GM12878 (cell line): Measurements from ENCODE around the gene PRKCE. TPM values are rescaled to one million over a fixed set of nuclear protein-coding genes. Genes with fewer than 3 reads are reported as not detected.

Source experiments
- ATAC-seq: fragments of 200-7000 bp; cut with Tn5 transposase; 3 replicates; pipeline ENCODE4 v1.9.1; 2020; ENCODE audit warnings: mild to moderate bottlenecking, moderate library complexity
- BruUV-seq: library from RNA; stranded (reverse); fragments of 400-500 nt; replicated peaks from 2 replicates; lab custom pipeline; 2021; lab: Mats Ljungman, UMichigan
- CTCF ChIA-PET: fragments of 300-600 bp; sonication (Branson Sonifier 250); formaldehyde crosslinking; extraction: SDS; loops from one replicate; lab custom pipeline; 2021; ENCODE audit warnings: inconsistent platforms; lab: Yijun Ruan, JAX
- POLR2A ChIA-PET: fragments of 350-600 bp; formaldehyde crosslinking; extraction: SDS; loops from one replicate; lab custom pipeline; 2021; ENCODE audit warnings: inconsistent platforms; lab: Charles Lee
- RAD21 ChIA-PET: fragments of 300-600 bp; sonication (Branson Sonifier 250); formaldehyde crosslinking; loops from one replicate; lab custom pipeline; 2023; ENCODE audit warnings: antibody characterized with exemption; ENCODE audit not compliant: unreplicated experiment; lab: Charles Lee
- SMC1A ChIA-PET: fragments of 300-600 bp; sonication (Branson Sonifier 250); formaldehyde crosslinking; loops from one replicate; lab custom pipeline; 2023; ENCODE audit not compliant: unreplicated experiment, uncharacterized antibody; lab: Charles Lee
- DNase-seq: peaks from one replicate; pipeline ENCODE4 v3.0.0-alpha.2; 2011; ENCODE audit warnings: low read depth, low spot score
- FAIRE-seq: peaks from 3 replicates; lab custom pipeline; 2011; peaks lifted over from hg19 to GRCh38; lab: Jason Lieb, UNC
- H2AFZ ChIP-seq: 2 replicates; pipeline ENCODE4 v1.6.0; 2011; ENCODE audit warnings: low read depth, low read length, control low read depth; ENCODE audit not compliant: control insufficient read depth
- H3K27ac ChIP-seq: 2 replicates; pipeline ENCODE4 v1.5.1; 2011; ENCODE audit warnings: control low read depth; ENCODE audit not compliant: control insufficient read depth, insufficient read depth
- H3K27me3 ChIP-seq, 2 experiments: replicated peaks in 1 of 2; 2 replicates each; pipeline versions ENCODE4 v1.6.0 to v1.6.1; 2011; ENCODE audit warnings: low read length in 1 of 2; ENCODE audit not compliant: control insufficient read depth in 2 of 2, insufficient read depth in 2 of 2
- H3K36me3 ChIP-seq, 2 experiments: 2 replicates each; pipeline ENCODE4 v1.5.1; 2011; ENCODE audit warnings: low read length in 1 of 2; ENCODE audit not compliant: control insufficient read depth in 2 of 2, insufficient read depth in 2 of 2
- H3K4me1 ChIP-seq: 2 replicates; pipeline ENCODE4 v1.6.1; 2011; ENCODE audit warnings: mild to moderate bottlenecking, low read length, moderate library complexity, mixed read lengths; ENCODE audit not compliant: control insufficient read depth, insufficient read depth
- H3K4me2 ChIP-seq: 2 replicates; pipeline ENCODE4 v1.6.0; 2011; ENCODE audit warnings: control low read depth; ENCODE audit not compliant: control insufficient read depth, insufficient read depth
- H3K4me3 ChIP-seq: fragments of 200-600 bp; sonication (generic); 2 replicates; pipeline ENCODE4 v1.5.1; 2016
- H3K79me2 ChIP-seq: 2 replicates; pipeline ENCODE4 v1.6.0; 2011; ENCODE audit warnings: low read length; ENCODE audit not compliant: control insufficient read depth, insufficient read depth
- H3K9ac ChIP-seq: 2 replicates; pipeline ENCODE4 v1.8.0; 2011; ENCODE audit warnings: low read length, control low read depth, mixed read lengths; ENCODE audit not compliant: control insufficient read depth, insufficient read depth
- H3K9me3 ChIP-seq: replicated peaks from 3 replicates; pipeline ENCODE4 v1.5.1; 2011; ENCODE audit warnings: mild to moderate bottlenecking, low read length; ENCODE audit not compliant: control insufficient read depth, insufficient read depth
- H4K20me1 ChIP-seq: 2 replicates; pipeline ENCODE4 v1.6.0; 2011; ENCODE audit not compliant: control insufficient read depth, insufficient read depth
- CEBPZ ChIP-seq: fragments of 150-350 bp; IDR thresholded peaks from 2 replicates; pipeline ENCODE4 v1.6.1; 2016; ENCODE audit warnings: low read depth, low read length
- EZH2 ChIP-seq: IDR thresholded peaks from 2 replicates; pipeline ENCODE4 v1.6.1; 2012; ENCODE audit warnings: low read depth, mild to moderate bottlenecking, control low read depth, inconsistent platforms, low read length, borderline replicate concordance; ENCODE audit not compliant: control insufficient read depth
- KAT2A ChIP-seq: conservative IDR thresholded peaks from 2 replicates; pipeline ENCODE4 v1.6.1; 2011; ENCODE audit warnings: low read depth, low read length; ENCODE audit not compliant: control insufficient read depth
- NFYB ChIP-seq: IDR thresholded peaks from 2 replicates; pipeline ENCODE4 v1.6.1; 2011; ENCODE audit warnings: low read depth, mild to moderate bottlenecking, low read length, improper control_type of control experiment, moderate library complexity; ENCODE audit not compliant: insufficient read depth
- SRF ChIP-seq, 2 experiments: IDR thresholded peaks; 2 replicates each; pipeline ENCODE4 v1.6.1; 2011; ENCODE audit warnings: low read depth in 2 of 2, low read length in 2 of 2, mild to moderate bottlenecking in 1 of 2, moderate library complexity in 1 of 2
- ZNF274 ChIP-seq: IDR thresholded peaks from one replicate; pipeline ENCODE4 v1.8.0; 2011; ENCODE audit not compliant: insufficient read length, insufficient read depth
- WGBS: methylation state at CpG from one replicate; pipeline ENCODE4 v1.1.6; 2016; ENCODE audit warnings: low lambda C conversion rate; ENCODE audit not compliant: insufficient replicate concordance, insufficient coverage; ENCODE audit errors: missing lambda C conversion rate; 5-methylcytosine and 5-hydroxymethylcytosine counted together
- in situ Hi-C: fragments of 300-500 bp; cut with MboI; formaldehyde crosslinking; loops from 9 replicates; pipeline ENCODE4 v1.14.3; 2018; ENCODE audit warnings: mixed read lengths
- intact Hi-C: fragments of 100-400 bp; cut with micrococcal nuclease; formaldehyde crosslinking; loops from one replicate; pipeline ENCODE4 v1.14.2; 2022; ENCODE audit not compliant: unreplicated experiment
- polyA plus RNA-seq, 11 experiments: library from polyadenylated mRNA; depleted of rRNA in 4 of 11; unstranded in 6 of 11; stranded (reverse) in 5 of 11; fragments of >200 nt; fragmentation: Nextera tagmentation in 4 of 11; fragmentation: Illumina TruSeq in 1 of 11; extraction: Ambion mirVana in 4 of 11; extraction: Trizol in 1 of 11; gene quantifications; 1 replicate in 1 of 11; 2 replicates in 10 of 11; pipeline versions ENCODE4 v1.2.1 to v1.2.3, GENCODE V29; 2011 to 2016; ENCODE audit warnings: inconsistent platforms in 2 of 11, missing spikeins in 2 of 11, low read depth in 1 of 11
- total RNA-seq, 4 experiments: library from RNA; depleted of rRNA in 3 of 4; stranded (reverse); fragments of >200 nt in 3 of 4; fragmentation: Illumina TruSeq in 1 of 4; extraction: Trizol in 1 of 4; gene quantifications; 2 replicates each; pipeline versions ENCODE4 v1.2.1 to v1.2.3, GENCODE V29; 2013 to 2021
- TF ChIP-seq, protein P1 (sequence below), 3 experiments: IDR thresholded peaks in 2 of 3; conservative IDR thresholded peaks in 1 of 3; 2 replicates each; pipeline ENCODE4 v1.5.1; 2011; ENCODE audit warnings: low read depth in 3 of 3, low read length in 3 of 3, mild to moderate bottlenecking in 3 of 3, control low read depth in 2 of 3, moderate library complexity in 2 of 3, inconsistent platforms in 1 of 3, mixed read lengths in 1 of 3; ENCODE audit not compliant: control insufficient read depth in 2 of 3, insufficient read depth in 1 of 3; ENCODE audit errors: extremely low read depth in 1 of 3

PRKCE gene
- total and polyA plus RNA-seq, 10 of the 15 experiments (the other 5 are each of a cell fraction or from before 2014, with no cell fraction given), result 2.6 to 28.2 (median 11.3) TPM

- TF ChIP-seq, protein P1, sequence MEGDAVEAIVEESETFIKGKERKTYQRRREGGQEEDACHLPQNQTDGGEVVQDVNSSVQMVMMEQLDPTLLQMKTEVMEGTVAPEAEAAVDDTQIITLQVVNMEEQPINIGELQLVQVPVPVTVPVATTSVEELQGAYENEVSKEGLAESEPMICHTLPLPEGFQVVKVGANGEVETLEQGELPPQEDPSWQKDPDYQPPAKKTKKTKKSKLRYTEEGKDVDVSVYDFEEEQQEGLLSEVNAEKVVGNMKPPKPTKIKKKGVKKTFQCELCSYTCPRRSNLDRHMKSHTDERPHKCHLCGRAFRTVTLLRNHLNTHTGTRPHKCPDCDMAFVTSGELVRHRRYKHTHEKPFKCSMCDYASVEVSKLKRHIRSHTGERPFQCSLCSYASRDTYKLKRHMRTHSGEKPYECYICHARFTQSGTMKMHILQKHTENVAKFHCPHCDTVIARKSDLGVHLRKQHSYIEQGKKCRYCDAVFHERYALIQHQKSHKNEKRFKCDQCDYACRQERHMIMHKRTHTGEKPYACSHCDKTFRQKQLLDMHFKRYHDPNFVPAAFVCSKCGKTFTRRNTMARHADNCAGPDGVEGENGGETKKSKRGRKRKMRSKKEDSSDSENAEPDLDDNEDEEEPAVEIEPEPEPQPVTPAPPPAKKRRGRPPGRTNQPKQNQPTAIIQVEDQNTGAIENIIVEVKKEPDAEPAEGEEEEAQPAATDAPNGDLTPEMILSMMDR (IDR thresholded peaks at IDR 0.05 in 2 of 3, conservative IDR thresholded peaks at IDR 0.05 in 1 of 3; ENCODE audit: control insufficient read depth in 2 of 3, extremely low read depth in 1 of 3, insufficient read depth in 1 of 3, low read depth in 3 of 3, low read length in 3 of 3), result no peak
- TF ChIP-seq KAT2A, result no peak
- no peak for TF ChIP-seq CEBPZ
Measured at GRCh38 chr2:45871541-45871940, 220.1 kb downstream of the PRKCE start (continued).

DNA sequence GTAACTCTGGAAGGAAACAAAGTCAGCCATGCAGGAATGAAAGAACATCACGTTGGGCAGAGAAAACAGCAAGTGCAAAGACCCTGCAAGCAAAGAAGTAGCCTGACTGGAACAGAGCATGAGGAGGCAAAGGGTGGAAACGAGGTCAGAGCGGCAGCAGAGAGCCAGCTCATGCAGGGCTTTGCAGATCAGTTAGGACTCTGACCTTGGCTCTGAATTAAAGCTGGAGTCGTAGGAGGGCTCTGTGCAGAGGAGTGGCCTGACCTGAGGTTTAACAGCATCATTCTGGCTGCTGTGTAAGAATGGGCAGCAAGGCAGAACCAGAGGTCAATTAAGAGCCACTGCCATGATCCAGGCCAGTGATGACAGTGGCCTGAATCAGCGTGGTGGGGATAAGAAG lies 220.7 kb downstream of the PRKCE start:
- CTCF ChIA-PET, result interaction anchor here (1.1 to 1.6 kb wide), 4 partner anchors 12 to 64 kb away, joined by 3 to 5 read pairs (median 4); no protein-coding TSS in a partner anchor
- ATAC-seq (no peak), FAIRE-seq (no peak), DNase-seq (no peak)
- H3K36me3 ChIP-seq, result no peaks in the 10 kb centered on the region; a peak in 2 of 4 replicates
- H3K4me2 ChIP-seq, result no peak overlapping the region
- no peak overlapping the region for H3K9ac ChIP-seq
- in situ Hi-C loops (no loop called here), intact Hi-C loops (no loop called here)
- no peak overlapping the region for H3K4me3 ChIP-seq
- POLR2A ChIA-PET, result interaction anchor here (1.0 kb wide), 1 partner anchor 16 kb away, joined by 3 read pairs; no protein-coding TSS in a partner anchor
- RAD21 ChIA-PET, result interaction anchor here (1.0 to 1.1 kb wide), 2 partner anchors 10 to 17 kb away, joined by 3 to 5 read pairs; no protein-coding TSS in a partner anchor
- H3K27ac ChIP-seq, result no peak overlapping the region
- peaks cover 3% of the 10 kb centered on the region; the same call in 1 of the 2 replicates for H3K79me2 ChIP-seq
- TSS peak; percentile 35 for BruUV-seq
- SMC1A ChIA-PET, result interaction anchor here (0.7 to 5.7 kb wide), 5 partner anchors 8 to 23 kb away, joined by 3 to 41 read pairs (median 5); no protein-coding TSS in a partner anchor
- no peaks in the 10 kb centered on the region for H3K27me3 ChIP-seq
- WGBS, result 43% methylated on average over 5 of the region's 5 CpGs
- TF ChIP-seq KAT2A (no peak), NFYB (no peak), EZH2 (no peak), ZNF274 (no peak), SRF (IDR thresholded peaks at IDR 0.05; ENCODE audit: low read depth in 2 of 2, low read length in 2 of 2) (no peak)
- no peaks in the 10 kb centered on the region for H4K20me1 ChIP-seq
- no peak overlapping the region for H2AFZ ChIP-seq
- H3K9me3 ChIP-seq, result peaks cover 3% of the 10 kb centered on the region; the same call in 2 of the 3 replicates
- peaks cover 20% of the 10 kb centered on the region for H3K4me1 ChIP-seq
